GM12873 (cell line): ENCODE data around the gene JARID2.

Experiments
- TF ChIP-seq, protein P1 (sequence below): IDR thresholded peaks from 2 replicates; pipeline ENCODE4 v1.5.1; 2012; ENCODE audit warnings: low read depth, mild to moderate bottlenecking, moderate library complexity, low read length, control low read depth; ENCODE audit not compliant: insufficient read depth; ENCODE audit errors: missing control alignments

JARID2 gene

GRCh38 chr6:15417811-15418210 lies 171.9 kb downstream of the JARID2 start:
- TF ChIP-seq, protein P1, sequence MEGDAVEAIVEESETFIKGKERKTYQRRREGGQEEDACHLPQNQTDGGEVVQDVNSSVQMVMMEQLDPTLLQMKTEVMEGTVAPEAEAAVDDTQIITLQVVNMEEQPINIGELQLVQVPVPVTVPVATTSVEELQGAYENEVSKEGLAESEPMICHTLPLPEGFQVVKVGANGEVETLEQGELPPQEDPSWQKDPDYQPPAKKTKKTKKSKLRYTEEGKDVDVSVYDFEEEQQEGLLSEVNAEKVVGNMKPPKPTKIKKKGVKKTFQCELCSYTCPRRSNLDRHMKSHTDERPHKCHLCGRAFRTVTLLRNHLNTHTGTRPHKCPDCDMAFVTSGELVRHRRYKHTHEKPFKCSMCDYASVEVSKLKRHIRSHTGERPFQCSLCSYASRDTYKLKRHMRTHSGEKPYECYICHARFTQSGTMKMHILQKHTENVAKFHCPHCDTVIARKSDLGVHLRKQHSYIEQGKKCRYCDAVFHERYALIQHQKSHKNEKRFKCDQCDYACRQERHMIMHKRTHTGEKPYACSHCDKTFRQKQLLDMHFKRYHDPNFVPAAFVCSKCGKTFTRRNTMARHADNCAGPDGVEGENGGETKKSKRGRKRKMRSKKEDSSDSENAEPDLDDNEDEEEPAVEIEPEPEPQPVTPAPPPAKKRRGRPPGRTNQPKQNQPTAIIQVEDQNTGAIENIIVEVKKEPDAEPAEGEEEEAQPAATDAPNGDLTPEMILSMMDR: no peak

DNA sequence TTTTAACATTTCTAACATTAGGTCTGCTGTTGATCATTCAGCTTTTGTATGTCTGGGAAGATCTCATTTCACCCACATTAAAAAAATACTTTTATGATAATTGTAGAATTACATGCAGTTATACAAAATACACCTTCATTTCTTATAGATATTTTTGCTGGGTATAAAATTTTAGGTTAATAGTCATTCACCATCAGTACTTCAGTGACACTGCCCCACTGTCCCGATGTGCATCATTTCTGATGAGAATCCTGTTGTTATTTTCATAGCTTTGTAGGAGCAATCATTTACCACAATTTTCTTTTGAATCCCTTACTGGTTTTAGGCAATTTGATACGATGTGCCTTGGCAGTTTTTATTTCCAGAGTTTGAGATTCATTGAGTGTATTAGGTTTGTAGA lies 173.6 kb downstream of the JARID2 start:
- TF ChIP-seq, protein P1: no peak

GRCh38 chr6:15420959-15421438 lies 175.1 kb downstream of the JARID2 start:
- TF ChIP-seq, protein P1: no peak

DNA sequence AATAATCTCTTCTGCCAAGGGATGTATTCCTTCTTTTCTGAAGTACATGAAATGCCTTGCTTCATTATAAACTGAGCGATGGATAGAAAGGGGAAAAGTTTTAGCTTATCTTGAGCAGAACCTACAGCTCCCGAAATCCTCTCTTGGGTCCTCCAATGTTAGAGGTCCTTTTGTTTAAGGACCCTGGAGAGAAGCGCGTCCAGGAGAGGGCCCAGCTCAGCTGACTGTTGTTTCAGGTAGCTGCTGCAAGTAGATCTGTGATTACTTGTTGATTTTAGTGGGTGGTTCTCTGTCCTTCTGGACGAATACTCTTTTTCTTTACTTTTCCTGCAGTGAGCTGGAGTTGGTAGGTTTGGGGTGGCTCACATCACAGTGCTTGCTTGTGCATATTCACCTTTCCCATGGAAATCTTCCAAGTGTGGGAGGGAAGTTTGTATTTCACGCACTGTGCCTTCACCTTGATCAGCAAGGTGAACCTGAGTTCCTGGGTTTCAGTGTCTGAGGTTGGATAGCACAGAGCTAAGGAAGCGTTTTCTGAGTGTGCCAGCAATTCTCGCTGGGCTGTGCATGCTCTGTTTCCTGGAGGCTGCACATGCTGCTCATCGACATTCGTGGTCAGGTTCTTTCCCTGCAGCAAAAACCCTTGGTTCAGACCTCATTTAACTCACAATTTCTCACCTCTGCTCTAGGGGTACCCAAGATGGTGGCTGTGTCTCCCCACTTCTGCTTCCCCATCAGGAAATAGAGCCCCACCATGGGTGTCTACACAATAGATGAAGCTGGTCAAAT lies 176.3 kb downstream of the JARID2 start:
- TF ChIP-seq, protein P1: no peak

DNA sequence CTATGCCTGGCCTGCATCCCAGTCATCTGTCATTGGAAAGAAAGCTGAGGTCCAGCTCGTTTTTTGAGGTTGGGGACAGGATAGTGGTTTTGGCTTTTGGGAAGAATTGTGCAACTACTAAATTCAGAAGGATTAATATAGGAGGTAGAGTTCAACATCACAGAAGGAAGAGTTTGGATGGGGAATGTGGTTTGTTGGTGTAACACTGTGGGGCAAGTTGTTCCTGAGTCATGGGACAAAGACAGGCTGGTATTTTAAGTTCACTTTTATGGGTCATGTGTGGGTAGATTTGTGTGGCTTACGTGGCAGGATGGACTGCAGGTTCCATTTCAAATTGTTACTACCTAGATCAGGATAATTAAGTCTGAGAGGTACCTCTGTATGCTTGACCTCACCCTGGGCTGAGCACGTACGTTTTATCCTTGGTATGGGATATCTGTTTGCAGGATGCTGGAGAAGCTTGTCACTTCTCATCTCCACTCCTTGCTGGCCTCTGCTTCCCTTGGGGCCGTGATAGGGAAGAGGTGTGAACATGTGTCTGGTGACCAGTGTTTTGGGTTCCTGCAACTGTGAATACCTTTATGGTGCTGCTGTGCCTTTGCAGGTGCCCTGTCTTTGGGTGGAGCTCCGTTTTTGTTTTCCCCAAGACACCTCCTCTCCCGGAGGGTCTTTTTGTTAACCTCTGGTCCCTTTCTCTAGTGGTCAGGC lies 177.6 kb downstream of the JARID2 start:
- TF ChIP-seq, protein P1: no peak

DNA sequence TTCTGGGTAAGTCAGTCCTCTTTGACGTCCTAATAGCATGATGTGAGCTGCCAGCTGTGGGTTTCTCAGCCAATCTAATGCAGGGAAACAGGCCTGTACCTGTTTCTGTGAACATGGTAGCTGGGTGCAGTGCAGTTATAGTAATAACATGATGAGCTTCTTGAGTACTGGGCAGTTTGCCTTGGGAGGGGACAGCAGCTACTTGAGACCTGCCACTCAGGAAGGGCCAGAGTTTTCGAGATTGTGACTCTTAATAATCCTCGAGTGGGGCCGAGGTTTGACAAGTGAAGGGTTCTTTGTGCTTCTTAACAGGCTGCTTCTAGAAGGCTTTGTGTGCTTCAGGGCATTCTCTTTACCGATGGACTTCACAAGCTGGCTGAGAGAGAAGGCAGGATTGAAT lies 180.1 kb downstream of the JARID2 start:
- TF ChIP-seq, protein P1: no peak

DNA sequence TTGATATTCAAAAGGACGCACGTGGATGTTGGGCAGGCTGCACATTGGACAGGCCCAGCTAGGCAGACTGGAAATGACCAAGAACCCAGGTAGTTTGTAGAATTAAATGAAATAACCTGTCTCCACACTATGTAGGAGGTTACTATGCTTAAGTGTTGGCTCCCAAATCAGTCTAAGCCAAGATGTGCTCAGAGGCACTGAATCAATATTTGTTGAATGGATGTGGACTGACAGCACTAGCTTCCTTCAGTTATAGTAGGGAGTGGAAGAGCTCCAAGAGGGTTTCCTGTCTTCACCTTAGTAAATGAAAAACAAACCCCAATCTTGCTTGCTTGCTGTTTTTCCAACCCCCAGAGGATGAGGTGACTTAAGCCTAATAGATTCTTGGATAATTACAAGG lies 180.5 kb downstream of the JARID2 start:
- TF ChIP-seq, protein P1: no peak
